Spleen (tissue), 7 donors: ENCODE measurements around the gene ZER1.

Experiments
- CTCF ChIP-seq, 11 experiments: fragments of 200-600 bp in 7 of 11; fragments of 450-650 bp in 4 of 11; sonication (generic) in 4 of 11; IDR thresholded peaks in 8 of 11; conservative IDR thresholded peaks in 3 of 11; 1 replicate in 7 of 11; 2 replicates in 4 of 11; pipeline versions ENCODE4 v1.4.0 to v1.8.0; 2016 to 2021; ENCODE audit warnings: antibody characterized with exemption in 11 of 11, inconsistent platforms in 4 of 11, mild to moderate bottlenecking in 1 of 11
- POLR2A ChIP-seq, 3 donors: fragments of 450-650 bp; IDR thresholded peaks; one replicate each; pipeline ENCODE4 v1.5.1; 2017; ENCODE audit warnings: antibody characterized with exemption in 3 of 3, mild to moderate bottlenecking in 1 of 3
- POLR2AphosphoS5 ChIP-seq, 3 donors: sonication (generic); formaldehyde crosslinking; IDR thresholded peaks; one replicate each; pipeline ENCODE4 v1.5.1; 2017; ENCODE audit warnings: antibody characterized with exemption in 3 of 3
- donor health status: DM: no; HTN: no; CAD: no; lungs with moderate emphysema.
- donor health status: DM: no; HTN: no; CAD: no.
- donor health status: DM: no; HTN: no; CAD: no.

DNA sequence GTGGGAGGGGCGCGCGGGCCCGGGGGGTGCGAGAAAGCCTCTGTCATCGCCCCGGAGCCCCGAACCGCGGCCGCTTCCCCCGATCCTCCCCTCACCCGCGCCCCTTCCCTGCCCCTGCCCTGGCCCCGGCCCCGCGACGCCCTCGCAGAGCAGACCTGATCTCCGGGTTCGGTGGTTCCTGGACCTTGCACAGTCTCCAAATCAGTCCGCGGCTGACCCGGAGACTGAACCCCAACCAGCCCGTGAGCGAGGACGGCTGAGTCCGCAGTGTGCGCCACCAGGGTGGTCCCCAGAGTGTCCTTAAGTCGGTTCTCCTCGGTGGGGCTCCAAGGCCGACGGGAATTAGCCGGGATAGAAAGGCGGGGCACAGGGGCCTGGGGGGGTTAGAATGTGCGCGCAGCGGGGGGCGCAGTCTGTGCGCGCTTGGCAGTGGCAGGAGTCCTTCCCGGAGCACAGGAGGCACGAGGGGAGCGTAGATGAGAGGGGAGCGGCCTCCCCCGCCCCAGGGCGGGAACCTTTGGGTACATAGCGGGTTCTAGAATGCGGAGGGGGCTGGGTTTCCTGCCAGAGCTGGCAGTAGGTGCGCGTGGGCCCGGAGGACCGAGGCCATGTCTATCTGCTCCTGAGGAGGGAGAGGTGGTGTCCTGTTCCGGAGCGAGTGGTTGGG, 68.6 kb downstream of the ZER1 start:
- no peak for TF ChIP-seq CTCF (IDR thresholded peaks at IDR 0.05 in 8 of 11, conservative IDR thresholded peaks at IDR 0.05 in 3 of 11)
- TF ChIP-seq POLR2A (IDR thresholded peaks at IDR 0.05), result no peak
- no peak for TF ChIP-seq POLR2AphosphoS5 (IDR thresholded peaks at IDR 0.05)
